DMS153 treated with DMSO at 0.1 percent for 48 hours (cell line): ENCODE results near the gene BMPR1B.

ENCODE experiments used
- DNase-seq: peaks from one replicate; lab custom pipeline; 2025; ENCODE audit not compliant: unreplicated experiment; lab: John Stamatoyannopoulos, UW

Gene BMPR1B

GRCh38 chr4:95180531-95181242 lies 422.9 kb downstream of the BMPR1B start:
- no peak for DNase-seq

GRCh38 chr4:95181243-95181995 lies 423.7 kb downstream of the BMPR1B start:
- no peak for DNase-seq

- DNase-seq: no peak
Observed at GRCh38 chr4:95181996-95182306, 424.2 kb downstream of the BMPR1B start.

- no peak for DNase-seq
Observed at GRCh38 chr4:95183656-95184408, 426.1 kb downstream of the BMPR1B start.

- no peak for DNase-seq
Observed at GRCh38 chr4:95186666-95187065, 428.9 kb downstream of the BMPR1B start.

GRCh38 chr4:95188701-95189370 lies 431.1 kb downstream of the BMPR1B start:
- no peak for DNase-seq

- no peak for DNase-seq
Observed at GRCh38 chr4:95190751-95191436, 433.1 kb downstream of the BMPR1B start.

GRCh38 chr4:95191537-95191936 lies 433.8 kb downstream of the BMPR1B start:
- DNase-seq: no peak

GRCh38 chr4:95193391-95194224 lies 435.9 kb downstream of the BMPR1B start:
- no peak for DNase-seq

GRCh38 chr4:95197353-95197752 lies 439.6 kb downstream of the BMPR1B start:
- no peak for DNase-seq

GRCh38 chr4:95198961-95199360 lies 441.2 kb downstream of the BMPR1B start:
- no peak for DNase-seq

GRCh38 chr4:95204267-95204844 lies 446.6 kb downstream of the BMPR1B start:
- no peak for DNase-seq

GRCh38 chr4:95204873-95205272 lies 447.1 kb downstream of the BMPR1B start:
- no peak for DNase-seq
